ENCODE data around the gene ONECUT1.

ONECUT1 gene

DNA sequence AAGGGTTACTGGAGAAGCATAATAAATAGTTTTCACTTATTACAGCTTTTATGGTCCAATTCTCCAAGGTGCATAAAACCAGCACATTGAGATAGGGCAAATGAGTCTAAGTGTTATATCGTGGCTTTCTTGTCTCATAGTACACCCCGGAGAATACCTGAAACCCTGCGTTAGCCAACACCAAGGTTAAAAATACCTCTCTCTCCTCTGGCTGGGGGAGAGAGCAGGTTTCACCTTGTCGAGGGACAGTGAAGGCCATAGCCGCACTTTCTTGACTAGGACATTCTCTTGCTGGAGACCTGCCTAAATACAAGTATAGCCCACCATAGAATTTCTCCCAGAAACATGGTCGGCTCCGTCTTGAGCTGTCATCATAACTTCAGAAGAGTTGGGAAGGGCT is 59.5 kb downstream of the ONECUT1 start:
- DNase-seq = no peak

DNA sequence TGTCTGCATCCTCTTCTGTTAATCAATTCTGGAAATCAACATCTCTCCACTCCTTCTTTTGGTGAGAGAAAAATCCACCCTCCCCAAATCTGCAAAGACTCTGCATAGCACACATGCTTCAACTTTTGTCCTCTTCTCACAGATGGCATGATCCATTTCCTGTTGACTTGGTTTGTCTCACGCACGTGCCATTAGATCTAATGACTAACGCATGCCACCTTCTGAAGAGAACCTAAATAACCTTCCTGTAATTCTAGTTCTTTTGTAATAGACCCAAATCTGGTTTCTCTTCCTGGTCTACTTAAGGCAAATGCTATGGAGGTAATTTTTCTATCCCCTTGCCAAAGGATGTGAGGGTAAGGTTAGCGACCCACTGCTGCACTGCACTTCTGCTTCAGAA is 60.0 kb downstream of the ONECUT1 start:
- no peak for DNase-seq

DNA sequence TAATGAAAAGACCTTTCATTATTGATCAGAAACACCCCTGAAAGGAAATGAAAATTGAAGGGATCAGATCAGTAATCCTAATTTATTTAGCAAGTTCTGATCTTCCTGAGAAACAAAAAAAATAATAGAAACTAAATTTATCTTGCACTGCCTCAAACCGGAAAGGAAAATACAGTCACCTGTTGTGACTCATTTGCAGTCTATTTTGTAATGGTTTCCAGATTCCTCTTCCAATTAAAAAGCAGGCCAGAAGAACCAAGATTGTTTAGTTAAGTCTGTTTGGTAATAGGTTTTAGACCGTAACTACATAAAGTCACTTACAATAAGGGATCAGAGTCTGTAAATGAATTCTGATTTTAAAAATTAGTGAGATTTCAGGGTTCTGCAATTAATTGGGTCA is 61.2 kb downstream of the ONECUT1 start:
- no peak for DNase-seq

DNA sequence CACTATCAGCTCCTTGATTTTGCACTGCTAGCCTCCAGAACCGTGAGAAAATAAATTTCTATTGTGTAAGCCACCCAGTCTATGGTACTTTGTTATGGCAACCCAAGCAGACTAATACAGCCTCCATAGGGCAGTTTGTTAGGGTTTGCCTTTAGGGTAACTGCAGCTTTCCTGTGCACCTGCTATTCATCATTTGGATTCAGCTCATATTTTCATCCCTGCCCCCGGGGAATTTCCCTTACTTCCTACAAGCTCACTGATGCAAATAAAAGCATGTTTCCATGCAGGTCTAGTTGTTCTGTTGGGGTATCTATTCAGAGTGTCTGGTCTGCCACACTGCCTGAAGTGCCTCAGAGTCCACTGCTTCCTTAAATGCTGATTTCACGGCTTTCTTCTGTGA is 62.3 kb downstream of the ONECUT1 start:
- DNase-seq = no peak

DNA sequence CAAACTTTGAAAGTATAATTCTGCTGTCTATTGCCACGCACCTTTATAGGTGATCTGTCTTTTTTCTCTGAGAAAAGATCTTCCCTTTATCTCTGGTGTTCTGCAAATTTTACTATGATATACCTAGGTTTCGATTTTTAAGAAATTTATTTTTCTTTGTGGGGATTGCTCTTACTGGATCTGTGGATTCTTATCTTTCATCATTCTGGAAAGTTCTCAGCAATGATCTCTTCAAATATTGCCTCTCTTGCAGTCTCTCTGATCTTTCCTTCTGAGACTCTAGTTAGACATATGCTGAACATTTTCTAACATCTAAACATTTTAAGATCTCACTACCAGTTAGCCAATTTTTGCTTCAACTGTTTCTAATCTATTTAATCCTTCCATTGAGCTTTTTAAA is 63.9 kb downstream of the ONECUT1 start:
- DNase-seq = no peak

DNA sequence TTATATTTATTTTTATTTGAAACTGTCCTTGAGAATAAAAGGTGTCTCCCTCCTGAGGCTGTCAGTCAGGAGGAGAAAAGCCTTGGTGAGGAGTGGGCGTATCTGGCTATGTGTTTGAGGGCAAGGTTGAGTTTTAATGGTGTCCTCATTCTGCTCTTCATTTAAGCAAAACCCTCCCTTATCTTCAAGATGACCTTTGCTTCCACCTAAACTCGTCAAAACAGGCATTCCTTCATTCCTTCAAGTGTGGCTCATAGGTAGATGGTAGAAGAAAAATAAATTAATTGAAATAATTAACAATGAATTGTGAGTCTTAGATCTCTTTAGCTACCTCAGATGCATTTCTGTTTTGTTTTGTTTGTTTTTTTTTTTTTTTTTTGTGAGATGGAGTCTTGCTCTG is 71.6 kb downstream of the ONECUT1 start:
- no peak for DNase-seq

DNA sequence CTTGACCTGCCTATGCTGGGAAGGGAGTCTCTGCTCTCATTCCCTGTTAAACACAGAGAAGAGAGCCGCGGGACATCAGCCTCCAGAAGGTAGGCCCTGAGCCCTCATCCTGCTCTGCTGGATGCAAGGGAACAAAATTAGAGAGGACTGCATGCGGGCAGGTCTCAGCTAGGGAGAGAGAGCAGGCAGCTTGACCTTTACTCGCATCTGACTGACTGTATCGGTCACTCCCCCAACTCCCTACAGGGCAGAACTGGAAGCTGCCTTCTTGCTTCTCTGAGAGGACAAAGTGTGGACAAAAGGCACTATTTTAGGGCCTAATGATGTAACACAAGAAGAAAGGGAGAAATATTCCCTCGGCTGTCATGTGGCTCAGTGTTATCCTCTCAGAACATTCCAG is 72.2 kb downstream of the ONECUT1 start:
- no peak for DNase-seq

DNA sequence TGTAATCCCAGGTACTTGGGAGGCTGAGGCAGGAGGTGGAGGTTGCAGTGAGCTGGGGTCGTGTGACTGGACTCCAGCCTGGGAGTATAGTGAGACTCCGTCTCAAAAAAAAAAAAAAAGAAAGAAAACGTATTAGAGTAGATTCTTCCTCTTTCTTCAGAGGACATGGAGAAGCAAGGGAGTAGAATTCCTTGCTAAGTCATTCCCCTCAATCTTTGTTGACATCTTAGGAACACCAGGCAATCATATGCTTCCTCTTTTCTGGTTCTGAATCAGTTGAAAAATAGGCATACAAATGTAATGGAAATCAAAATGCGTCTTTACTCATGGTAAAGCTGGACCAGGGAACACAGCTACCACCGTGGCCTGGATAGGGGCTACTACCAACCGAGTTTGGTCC is 72.7 kb downstream of the ONECUT1 start:
- no peak for DNase-seq

DNA sequence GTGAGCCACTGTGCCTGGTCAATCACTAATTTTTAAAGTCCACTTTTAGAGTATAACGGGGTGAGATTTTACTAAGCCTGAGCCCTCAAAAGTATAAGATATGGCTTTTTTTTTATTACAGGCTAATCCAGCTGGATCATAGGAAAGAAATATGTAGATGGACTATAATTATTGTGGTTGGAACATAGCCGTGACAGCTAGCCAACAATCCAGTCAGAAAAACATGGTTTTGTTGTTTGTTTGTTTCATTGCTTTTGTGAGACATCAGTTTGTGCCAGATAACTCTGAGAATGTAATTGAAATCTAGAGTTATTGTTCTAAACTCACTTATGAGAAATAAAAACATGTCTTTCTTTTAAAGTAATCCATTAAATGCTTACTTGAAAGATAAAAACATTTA is 73.6 kb downstream of the ONECUT1 start:
- no peak for DNase-seq

DNA sequence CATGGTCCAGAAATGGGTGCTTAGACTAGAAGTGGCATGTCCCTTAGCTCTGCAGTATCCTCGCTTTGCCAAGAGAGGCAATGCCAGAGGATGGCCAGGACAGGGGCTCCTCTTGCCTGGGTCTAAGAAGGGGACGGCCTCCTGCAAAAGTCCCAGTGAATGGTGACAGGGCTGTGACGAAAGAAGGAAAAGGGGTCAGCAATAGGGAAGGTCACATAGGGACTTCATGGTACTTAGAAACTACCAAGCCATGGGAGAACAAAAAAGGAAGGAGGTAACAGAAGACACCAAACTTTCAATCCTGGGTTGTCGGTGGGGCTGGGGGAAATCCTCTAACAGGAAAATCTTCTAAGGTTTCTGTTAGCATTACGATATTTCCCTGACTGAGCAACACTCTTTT is 74.7 kb downstream of the ONECUT1 start:
- DNase-seq = no peak

DNA sequence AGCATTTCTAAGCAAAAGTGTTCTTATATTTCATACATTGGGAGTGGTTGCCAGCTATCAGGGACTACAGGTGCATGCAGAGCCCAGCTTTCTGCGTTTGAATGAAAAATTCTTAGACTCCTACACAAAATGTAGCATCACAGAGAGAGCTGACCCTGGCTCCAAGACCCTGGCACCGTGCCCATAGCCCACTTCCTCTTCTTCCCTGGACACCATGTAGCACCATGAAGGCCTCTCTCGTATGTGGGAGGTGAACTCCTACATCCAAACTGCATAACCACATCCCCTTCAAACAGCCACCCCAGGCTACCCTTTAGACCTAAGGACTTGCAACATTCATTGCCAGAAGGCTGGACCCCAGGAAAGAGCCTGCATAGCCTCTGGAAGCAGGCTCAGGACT is 75.2 kb downstream of the ONECUT1 start:
- DNase-seq = no peak

DNA sequence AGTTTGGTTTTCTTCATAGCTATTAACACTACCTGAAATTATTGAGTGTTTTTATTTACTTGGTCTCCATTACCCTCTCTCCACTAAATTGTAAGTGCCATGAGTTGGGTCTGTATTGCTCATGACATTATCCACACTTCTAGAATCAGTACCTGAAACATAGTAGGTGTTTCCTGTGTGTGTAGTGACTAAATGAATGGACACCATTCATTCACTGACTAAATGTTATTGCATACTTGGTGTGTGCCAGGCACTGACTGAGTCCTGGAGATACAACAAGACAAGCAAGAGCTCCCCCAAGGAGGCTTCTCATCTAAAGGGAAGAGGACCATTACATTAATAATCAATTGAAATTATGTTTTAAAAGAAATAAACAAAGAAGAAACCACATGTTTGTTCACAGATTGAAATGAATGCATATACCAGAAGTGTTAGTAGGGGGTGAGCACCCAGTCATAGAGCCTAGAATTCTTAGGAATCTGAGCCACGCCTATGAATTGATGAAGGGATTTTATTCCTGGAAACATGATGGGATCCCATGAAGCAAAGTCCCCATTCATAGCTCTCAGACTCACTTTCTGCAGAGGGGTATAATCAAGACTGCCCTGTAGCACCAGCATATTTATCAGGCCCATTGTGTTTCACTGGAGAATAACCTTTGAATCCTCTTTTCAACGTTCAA is 79.3 kb downstream of the ONECUT1 start:
- no peak for DNase-seq

DNA sequence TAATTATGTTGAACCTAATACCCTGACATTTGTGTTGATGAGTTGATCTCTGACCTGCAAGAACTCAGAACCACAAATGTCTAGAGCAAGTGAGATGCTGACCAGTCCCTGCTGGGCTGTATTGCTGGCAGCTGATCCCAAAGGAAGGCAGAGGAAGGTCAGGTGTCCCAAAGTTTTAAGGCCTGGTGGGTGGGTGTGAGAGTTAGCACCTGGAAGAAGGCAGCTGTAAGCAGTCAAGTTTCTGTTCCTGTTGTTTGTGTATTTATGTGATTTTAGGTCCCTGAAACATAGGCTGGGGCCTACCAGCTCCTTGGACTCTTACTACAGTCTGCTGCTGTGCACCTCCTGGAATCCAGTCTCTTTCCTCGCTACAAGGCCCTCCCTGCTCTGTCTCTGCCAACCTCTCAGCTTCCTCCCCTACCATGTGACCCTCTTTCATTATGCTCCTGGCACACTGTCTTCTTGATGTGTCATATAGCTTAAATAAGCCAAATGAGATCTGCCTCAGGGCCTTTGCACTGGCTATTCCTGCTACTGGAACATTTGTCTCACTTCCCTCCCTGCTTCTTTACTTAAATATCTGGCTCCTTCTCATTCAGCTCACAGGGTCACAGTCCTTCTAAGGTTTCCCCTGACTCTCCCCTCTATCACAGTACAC is 80.0 kb downstream of the ONECUT1 start:
- DNase-seq = no peak

DNA sequence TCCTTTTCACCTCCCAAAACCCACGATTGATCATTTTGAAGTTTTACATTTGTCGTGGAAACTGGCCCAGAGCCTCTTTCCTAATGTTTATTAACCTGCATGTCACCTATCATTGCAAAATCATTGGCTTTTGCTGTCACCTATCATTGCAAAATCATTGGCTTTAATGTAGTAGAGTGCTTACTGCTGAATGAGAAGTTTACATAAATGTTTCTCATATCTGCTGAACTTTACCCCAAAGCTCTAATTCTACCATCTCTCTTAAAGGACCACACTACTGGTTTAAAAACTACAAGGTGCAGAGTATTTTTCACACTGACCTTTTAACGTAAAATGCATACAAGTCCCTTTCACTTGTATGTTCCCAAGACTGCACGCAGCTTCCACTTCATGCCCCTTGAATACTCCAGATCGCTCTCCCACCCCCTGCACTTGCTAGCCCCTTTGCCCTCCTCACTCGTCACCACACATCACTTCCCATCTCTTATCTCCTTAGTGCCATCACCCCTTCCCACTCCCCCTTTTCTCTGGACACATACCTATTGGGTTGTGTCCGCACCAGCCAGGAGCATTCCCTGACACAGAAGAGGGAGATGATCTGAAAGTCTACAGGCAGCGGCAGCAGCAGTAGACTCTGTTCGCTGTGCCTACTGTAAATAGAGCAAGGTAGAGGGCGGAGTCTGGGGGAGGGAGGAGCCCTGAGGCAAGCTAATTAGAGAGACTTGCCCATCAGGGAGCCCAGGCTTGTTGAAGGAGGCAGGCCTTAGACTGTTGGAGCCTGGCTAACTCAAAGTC is 80.8 kb downstream of the ONECUT1 start:
- no peak for DNase-seq

Measured in cerebellar nuclear complex (tissue), 1 donor.